LNCAP (cell line): ENCODE measurements around the gene AMMECR1.

Experiments
- TF ChIP-seq, protein P1 (sequence below): fragments of 450-650 bp; IDR thresholded peaks from 2 replicates; pipeline ENCODE4 v1.5.1; 2017; ENCODE audit warnings: mild to moderate bottlenecking

Gene AMMECR1

GRCh38 chrX:110267874-110268273 is 50.0 kb downstream of the AMMECR1 start:
- TF ChIP-seq, protein P1, sequence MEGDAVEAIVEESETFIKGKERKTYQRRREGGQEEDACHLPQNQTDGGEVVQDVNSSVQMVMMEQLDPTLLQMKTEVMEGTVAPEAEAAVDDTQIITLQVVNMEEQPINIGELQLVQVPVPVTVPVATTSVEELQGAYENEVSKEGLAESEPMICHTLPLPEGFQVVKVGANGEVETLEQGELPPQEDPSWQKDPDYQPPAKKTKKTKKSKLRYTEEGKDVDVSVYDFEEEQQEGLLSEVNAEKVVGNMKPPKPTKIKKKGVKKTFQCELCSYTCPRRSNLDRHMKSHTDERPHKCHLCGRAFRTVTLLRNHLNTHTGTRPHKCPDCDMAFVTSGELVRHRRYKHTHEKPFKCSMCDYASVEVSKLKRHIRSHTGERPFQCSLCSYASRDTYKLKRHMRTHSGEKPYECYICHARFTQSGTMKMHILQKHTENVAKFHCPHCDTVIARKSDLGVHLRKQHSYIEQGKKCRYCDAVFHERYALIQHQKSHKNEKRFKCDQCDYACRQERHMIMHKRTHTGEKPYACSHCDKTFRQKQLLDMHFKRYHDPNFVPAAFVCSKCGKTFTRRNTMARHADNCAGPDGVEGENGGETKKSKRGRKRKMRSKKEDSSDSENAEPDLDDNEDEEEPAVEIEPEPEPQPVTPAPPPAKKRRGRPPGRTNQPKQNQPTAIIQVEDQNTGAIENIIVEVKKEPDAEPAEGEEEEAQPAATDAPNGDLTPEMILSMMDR, result no peak

- TF ChIP-seq, protein P1, result no peak
Measured at GRCh38 chrX:110265661-110266060, 52.2 kb downstream of the AMMECR1 start.

DNA sequence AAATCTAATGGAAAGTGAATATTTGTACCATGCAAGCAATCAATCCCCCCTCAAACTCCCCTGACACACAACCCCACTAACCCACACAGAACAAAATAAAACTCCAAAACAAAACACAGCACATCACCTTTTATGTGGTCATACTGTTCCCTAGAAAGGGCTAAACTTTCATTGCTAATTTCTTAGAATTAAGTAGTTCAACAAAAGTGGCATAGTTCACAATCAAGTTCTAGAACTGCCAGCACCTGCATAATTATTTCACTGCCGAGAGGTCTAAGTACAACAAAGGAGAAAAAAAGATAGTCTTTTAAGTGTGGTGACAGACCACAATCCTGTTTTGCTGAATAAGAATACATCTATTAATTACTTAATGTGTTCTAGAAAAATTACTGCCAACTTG is 58.8 kb downstream of the AMMECR1 start:
- TF ChIP-seq, protein P1, result no peak

- TF ChIP-seq, protein P1, result no peak
Measured at GRCh38 chrX:110258552-110258951, 59.3 kb downstream of the AMMECR1 start.

DNA sequence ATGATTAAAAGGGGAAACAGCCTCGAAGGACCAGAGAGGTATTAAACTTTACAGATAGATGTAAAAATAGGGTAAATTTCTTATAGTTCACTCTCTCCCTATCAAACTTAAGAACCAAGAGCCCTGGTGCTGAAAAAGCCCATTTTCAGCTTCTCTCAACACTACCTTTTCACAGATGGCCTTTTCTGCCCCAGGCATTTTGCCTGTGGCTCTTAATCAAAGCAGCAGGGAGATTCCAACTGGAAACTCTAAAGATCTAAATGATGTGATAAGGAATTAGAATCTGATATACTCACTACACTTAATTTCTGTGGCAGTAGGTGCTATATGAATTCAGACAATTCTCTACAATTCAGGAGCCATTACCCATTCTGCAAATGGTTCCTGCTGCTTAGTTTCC is 60.0 kb downstream of the AMMECR1 start:
- TF ChIP-seq, protein P1, result no peak

DNA sequence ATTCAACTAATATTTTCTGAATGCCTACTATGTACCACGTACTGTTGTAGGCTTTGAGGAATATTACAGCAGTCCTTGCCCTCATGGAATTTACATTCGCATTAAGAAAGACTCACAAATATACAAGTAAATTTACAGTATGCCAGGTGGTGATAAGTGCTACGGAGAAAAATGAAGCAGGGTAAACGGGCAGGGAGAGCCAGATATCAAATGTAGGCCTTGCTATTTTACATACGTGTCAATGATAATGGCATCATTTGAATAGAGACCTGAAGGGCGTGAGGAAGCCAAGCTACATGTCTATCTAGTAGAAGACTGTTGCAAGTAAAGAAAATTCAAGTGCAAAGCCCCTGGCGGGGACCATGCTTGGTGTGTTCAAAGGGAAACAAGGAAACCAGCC is 65.2 kb downstream of the AMMECR1 start:
- TF ChIP-seq, protein P1, result no peak

DNA sequence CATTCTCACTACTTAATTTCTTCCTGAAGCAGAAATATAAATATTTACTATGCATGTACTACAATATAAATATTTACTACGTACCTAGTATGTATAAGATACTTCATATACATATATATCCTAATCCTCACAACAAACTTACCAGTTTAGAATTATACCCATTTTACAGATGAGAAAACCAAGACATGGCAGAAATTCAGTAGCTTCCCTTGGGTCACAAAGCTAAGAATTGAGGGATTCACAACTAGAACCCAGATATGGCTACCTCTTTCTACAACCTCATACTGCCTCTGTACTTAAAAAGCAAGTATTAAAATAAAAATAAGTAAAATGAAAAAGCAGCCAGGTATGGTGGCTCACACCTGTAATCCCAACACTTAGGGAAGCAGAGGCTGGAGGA is 65.9 kb downstream of the AMMECR1 start:
- TF ChIP-seq, protein P1, result no peak

GRCh38 chrX:110251526-110251925 is 66.4 kb downstream of the AMMECR1 start:
- TF ChIP-seq, protein P1, result no peak
